Activated CD4-positive, alpha-beta T cell treated with anti-CD3 and anti-CD28 coated beads, Interleukin-2, Interleukin-6, amounts not matched to agents 100 ng/mL and 50 ng/mL, durations not matched to agents 16 hours and 8 hours (primary cell): Measurements from ENCODE around the gene SALL4.

Experiments
- DNase-seq: peaks from one replicate; pipeline ENCODE4 v3.0.0-alpha.2; 2020

SALL4 gene

GRCh38 chr20:51734876-51735720 is 67.2 kb downstream of the SALL4 start:
- DNase-seq = no peak

GRCh38 chr20:51733070-51733469 is 69.3 kb downstream of the SALL4 start:
- DNase-seq = no peak
